Stimulated activated CD4-positive, alpha-beta T cell treated with anti-CD3 and anti-CD28 coated beads, Interleukin-4, amount 100 ng/mL, for 24 hours (primary cell): ENCODE data around the gene CFAP68.

ENCODE experiments used
- DNase-seq: peaks from one replicate; pipeline ENCODE4 v3.0.0-alpha.2; 2020

CFAP68 gene, protein sequence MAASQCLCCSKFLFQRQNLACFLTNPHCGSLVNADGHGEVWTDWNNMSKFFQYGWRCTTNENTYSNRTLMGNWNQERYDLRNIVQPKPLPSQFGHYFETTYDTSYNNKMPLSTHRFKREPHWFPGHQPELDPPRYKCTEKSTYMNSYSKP

GRCh38 chr11:111878849-111879636 lies at the start of gene CFAP68, which contains the start of gene FDXACB1:
TSS of gene CFAP68 (plus strand) at chr11:111879541. CDS start at chr11:111879561, 20 bp downstream.
TSS of gene FDXACB1 (minus strand) at chr11:111879165. CDS start at chr11:111879132, 33 bp downstream.
- peak; percentile 95 for DNase-seq

- DNase-seq: no peak
These were observed 45.8 kb upstream of the CFAP68 start for GRCh38 chr11:111833524-111833923.

DNA sequence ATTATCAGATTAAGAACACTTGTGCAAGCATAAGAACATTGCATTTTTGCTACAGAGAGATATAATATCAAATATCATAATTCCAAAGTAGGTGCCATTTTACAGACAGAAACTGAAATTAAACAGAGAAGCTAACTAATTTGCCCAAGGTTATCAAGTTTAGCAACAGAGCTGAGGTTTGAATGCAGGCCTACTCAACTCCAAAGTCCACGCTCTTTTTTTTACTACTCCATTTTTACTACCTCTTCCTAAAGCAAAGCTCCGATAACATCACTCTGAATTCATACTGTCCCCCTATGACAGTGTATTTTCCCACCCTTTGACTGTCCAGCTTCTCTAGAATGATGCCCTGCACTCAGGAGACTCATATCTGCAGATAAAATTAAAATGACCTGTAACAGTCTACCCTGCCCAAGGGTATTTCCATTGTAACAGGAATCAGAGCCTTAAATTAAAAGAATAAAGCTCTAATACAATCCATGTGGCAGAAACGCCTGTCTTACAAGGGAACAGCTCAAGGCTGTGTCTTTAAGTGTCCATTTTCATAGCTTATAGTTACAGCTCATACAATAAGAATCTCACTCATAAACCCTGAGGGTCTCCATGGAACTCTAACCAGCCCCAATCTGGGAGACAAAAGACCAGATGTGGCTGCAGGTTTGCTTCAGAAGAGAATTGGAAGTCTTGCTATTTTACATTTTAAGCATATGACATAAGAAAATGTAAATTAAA lies 44.7 kb upstream of the CFAP68 start:
- no peak for DNase-seq

GRCh38 chr11:111835665-111836064 lies 43.7 kb upstream of the CFAP68 start:
- DNase-seq: no peak

- no peak for DNase-seq
These were observed 43.2 kb upstream of the CFAP68 start for GRCh38 chr11:111836162-111836561.

DNA sequence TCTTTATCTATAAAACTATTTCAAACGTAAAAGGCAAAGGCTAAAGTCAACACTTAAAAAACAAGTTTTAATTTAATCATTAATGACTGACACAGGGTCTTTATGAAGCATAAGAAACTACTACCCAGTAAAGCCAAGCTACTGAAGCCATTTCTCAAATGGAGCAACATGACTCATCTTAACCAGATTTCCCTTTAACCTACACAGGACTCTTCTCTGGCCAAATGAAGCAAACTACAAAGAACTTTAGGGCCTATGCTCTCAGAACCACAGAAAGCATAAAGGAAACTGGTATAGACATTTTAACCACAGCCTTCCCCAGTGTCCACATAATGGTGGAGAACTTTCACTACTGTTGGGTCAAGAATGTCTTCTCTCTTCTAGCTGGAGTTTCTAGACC lies 42.6 kb upstream of the CFAP68 start:
- DNase-seq: no peak

GRCh38 chr11:111837366-111837891 lies 41.9 kb upstream of the CFAP68 start:
- no peak for DNase-seq

GRCh38 chr11:111838054-111838453 lies 41.3 kb upstream of the CFAP68 start:
- DNase-seq: no peak

- DNase-seq: no peak
These were observed 39.2 kb upstream of the CFAP68 start for GRCh38 chr11:111840143-111840542.

- DNase-seq: peak; percentile 89
These were observed 37.8 kb upstream of the CFAP68 start for GRCh38 chr11:111841370-111842053.

DNA sequence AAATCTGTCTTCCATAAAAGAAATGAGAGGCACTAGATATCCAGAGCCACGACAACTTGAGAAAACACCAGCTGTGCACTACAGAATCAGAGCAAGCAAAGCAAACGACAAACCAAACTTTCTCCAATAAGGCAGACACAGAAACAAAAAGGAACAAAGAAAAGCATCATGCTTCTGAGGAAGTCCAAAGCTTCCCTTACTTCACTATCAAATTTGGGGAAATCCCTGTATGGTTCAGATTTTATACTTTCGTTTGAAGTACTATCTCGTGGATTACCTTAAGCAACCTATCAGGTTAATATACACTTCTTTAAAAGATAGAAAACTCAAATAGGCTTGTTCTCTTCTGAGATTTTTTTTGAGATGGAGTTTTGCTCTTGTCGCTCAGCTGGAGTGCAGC lies 35.7 kb upstream of the CFAP68 start:
- DNase-seq: no peak

GRCh38 chr11:111845276-111846028 lies 33.9 kb upstream of the CFAP68 start:
- no peak for DNase-seq

GRCh38 chr11:111846063-111846462 lies 33.3 kb upstream of the CFAP68 start:
- no peak for DNase-seq

DNA sequence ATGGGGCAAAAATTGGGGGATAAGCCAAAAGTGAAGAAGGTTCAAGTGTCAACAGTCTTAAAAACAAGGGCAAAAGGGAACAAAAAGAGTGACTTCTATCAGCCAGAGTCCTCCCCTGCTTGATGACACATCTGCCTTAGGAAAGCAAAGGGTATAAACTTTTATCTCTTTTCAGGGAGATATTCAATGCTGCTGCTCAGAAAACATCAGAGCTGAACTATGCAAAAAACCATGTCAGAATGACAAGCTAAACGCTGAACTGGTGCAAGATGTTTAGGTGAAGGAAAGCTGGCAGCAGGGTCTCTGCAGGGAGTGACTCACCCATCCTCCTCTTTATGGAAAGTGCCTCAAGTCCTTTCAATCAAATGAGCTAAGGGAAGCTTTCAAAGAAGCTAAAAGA lies 32.7 kb upstream of the CFAP68 start:
- no peak for DNase-seq

- DNase-seq: no peak
These were observed 29.7 kb upstream of the CFAP68 start for GRCh38 chr11:111849631-111850030.

GRCh38 chr11:111851067-111851466 lies 28.3 kb upstream of the CFAP68 start:
- DNase-seq: no peak

DNA sequence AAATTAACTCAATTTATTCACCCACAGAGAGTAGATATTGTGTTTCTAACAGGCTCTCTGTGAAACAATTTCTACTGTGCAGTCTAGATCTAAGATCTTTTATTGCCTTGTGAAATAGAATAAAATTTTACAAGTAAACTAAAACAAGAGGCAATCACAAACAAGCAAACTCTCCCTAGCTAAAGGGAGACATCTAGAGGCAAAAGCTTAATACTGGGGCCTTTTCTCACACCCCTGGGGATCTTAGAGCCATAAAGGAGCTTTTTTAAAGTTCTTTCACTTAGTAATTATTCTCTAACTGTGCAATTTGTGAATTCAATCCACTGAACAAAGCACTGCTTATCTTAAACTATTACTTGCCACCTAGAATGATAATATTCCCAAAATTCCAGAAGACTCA lies 27.7 kb upstream of the CFAP68 start:
- DNase-seq: no peak

- DNase-seq: no peak
These were observed 27.2 kb upstream of the CFAP68 start for GRCh38 chr11:111852103-111852502.

- DNase-seq: no peak
These were observed 23.8 kb upstream of the CFAP68 start for GRCh38 chr11:111855506-111855905.

- DNase-seq: no peak
These were observed 19.1 kb upstream of the CFAP68 start for GRCh38 chr11:111860257-111860656.

DNA sequence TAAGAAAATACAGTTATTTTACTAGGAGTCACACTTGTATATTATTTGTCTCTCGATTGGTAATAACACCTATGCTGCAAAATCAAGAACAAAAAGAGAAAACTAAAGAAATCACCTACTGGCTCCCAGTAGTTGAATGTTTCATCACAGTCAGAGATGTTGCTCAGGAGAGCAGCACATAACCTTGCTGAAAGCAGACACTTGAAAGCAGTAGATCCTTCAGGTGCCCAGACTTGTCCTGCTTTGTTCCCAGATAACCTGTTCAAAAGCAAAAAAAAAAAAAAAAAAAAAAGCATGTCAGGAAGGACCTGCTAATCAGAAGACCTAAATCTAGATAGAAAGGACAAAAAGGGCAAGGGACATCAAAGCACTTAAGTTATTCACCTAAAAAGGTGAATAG lies 9.2 kb upstream of the CFAP68 start:
- no peak for DNase-seq

GRCh38 chr11:111870522-111870885 lies 8.8 kb upstream of the CFAP68 start:
- no peak for DNase-seq
